Hematopoietic multipotent progenitor cell (in vitro differentiated cells): ENCODE data around the gene PPHLN1. TPM values are rescaled to one million over a fixed set of nuclear protein-coding genes. Genes with fewer than 3 reads are reported as not detected.
A peak's percentile ranks its signal among the peaks of the same experiment; 100 is the strongest.

ENCODE experiments used
- DNase-seq, 3 donors: peaks; one replicate each; pipeline ENCODE4 v3.0.0-alpha.2; 2011 to 2015; ENCODE audit warnings: low read depth in 2 of 3, low spot score in 2 of 3
- total RNA-seq: library from RNA; depleted of rRNA; stranded (reverse); fragments of >200 nt; gene quantifications from one replicate; pipeline ENCODE4 v1.2.3, GENCODE V29; 2012

PPHLN1 gene
- total RNA-seq, 1 donor: 30.7 TPM

DNA sequence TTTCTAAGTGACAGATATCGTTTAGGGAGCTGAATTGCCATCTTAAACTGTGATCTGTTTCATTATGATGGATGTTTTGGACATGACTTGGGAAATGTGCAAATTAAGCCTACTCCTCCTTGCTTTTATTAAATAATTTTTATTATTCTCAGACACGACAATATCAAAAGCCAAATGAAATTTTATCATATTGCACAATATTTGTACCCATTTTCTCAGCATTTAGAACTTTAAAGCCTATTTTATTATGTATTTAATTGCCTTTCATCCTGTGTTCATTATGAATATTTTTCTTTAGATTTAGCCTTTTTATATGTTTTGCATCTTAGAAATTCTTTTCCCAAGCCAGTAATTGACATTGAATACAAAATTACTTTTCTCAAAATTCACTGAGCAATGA is 102.9 kb downstream of the PPHLN1 start:
- no peak for DNase-seq

DNA sequence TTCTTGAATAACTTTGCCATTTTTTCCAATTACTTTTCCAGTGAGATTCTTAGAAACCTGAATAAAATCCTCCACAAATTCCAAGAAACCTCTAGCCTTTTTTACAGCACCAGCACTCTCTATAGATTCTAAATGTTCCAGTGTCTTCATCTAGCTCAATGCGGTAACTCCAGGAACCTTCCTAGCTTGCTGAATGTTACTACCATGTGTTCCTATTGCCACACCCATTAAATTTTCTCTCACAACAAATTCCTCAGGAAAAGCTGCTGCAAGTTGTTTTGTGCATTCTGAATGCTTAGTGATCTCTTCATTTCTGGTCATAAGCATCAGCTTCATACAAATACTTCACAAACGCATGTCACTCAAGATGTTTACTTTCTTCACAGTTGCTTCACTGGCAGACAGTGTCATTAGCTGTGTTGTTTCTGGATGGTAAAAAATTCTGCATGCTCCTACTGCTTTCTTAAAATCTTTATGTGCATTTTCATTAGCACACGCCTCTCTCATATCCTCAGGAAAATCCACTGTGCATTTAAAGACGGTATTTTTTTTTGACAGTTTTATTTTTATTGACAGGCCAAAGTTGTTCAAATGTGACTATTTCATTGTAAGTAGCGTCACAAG is 106.7 kb downstream of the PPHLN1 start:
- DNase-seq: no peak

DNA sequence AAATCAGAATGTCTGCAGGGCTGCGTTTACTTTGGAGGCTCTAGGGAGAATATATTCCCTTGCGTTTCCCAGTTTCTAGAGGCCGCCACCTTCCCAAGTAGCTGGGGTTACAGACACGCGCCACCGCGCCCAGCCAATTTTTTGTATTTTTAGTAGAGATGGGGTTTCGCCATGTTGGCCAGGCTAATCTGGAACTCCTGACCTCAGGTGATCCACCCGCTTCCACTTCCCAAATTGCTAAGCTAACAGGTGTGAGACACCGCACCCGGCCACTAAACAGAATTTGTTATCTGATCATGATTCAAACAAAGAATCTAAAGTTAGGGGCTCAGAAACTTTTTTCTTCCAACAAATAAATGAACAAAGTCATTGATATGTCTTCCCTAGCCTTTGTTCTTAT is 114.6 kb downstream of the PPHLN1 start:
- DNase-seq: no peak

DNA sequence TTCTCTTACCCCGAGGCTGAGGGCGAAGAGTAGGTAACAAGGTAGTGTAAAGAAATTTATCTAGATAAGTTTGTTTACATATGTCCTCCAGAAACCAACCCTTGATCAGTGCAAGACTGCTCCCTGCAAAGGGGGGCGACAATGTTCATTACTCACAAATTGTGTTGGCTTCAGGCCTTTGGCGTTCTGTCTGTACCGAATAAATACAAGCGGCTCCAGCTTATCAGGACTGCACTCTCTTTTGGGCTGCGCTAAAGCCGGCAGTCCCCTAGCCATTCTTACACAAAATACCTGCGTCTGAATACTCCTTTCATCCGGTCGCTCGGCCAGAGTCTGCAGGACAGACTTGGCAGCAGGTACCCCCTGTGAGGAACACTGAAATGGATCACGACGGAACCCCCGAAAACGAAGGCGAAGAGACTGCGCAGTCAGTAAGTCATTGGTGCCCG is 116.4 kb downstream of the PPHLN1 start:
- no peak for DNase-seq

DNA sequence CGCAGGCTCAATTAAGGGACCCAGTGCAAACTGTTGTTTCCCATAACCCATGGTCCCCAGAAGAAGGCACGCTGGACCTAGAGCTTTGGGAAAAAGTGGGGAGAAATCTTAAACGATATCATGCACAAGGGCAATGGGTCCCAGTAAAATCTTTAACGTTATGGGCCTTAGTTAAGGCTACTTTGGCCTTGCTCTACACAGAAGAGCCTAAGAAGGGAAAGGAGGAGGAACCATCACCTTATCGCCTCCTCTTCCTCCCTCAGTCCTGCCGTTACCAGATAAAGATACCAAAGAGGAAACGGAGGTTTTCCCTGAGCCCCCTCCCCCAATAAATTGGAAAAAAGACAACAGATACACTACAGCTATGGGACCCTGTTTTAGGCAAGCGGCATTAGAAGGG is 116.9 kb downstream of the PPHLN1 start:
- no peak for DNase-seq

DNA sequence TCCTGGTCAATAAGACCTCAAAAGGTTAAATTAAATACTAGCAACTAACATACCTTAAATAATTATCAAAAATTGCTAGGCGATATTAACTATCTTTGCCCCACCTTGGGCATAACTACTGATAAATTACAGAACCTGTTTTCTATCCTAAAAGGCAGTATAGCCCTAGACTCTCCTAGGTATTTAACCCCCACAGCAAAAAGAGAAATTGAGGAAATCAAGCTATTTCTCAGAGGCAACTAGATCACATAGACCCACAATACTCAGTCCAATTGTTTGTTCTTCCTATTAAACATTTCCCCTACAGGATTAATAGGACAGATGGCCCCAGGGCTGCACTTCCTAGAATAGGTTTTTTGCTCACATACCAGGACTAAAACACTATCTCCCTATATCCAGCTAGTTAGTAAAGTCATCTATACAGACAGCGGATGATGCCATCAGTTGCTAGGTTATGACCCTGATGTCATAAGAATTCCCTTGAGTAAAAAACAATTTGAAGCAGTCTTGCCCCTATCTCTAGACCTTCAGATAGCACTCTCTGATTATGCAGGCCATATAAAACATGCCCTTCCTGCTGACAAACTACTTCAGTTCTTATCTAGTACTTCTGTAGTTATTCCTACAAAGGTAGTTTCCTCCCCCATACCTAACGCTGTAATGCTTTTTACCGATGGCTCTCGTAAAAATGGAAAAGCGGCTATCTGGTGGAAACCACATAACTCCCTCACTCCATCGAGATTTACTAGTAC is 118.4 kb downstream of the PPHLN1 start:
- DNase-seq: no peak

DNA sequence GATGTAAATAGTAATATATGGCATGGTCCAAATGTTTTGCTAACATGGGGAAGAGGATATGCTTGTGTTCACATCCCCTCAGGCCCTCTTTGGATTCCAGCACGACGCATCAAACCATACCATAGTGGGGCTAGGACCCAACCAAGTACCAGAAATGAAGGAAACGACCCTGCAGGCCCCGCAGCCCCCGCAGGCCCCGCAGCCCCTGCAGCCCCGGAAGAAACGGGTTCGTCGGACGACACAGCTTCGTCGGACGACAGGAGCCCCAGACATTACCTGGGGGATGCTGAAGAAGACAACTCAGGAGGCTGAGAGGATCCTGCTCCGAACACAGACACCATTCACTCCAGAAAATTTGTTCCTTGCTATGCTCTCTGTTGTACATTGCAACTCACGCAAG is 119.9 kb downstream of the PPHLN1 start:
- DNase-seq: no peak

DNA sequence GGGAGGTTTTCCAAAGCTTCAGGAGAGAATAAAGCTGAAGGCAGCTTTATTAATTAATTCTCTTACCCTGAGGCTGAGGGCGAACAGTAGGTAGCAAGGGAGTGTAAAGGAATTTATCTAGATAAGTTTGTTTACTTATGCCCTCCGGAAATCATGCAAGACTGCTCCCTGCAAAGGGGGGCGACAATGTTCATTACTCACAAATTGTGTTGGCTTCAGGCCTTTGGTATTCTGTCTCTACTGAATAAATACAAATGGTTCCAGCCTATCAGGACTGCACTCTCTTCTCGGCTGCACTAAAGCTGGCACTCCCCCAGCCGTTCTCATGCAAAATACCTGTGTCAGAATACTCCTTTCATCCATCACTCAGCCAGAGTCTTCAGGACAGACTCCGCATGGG is 120.8 kb downstream of the PPHLN1 start:
- DNase-seq: no peak

DNA sequence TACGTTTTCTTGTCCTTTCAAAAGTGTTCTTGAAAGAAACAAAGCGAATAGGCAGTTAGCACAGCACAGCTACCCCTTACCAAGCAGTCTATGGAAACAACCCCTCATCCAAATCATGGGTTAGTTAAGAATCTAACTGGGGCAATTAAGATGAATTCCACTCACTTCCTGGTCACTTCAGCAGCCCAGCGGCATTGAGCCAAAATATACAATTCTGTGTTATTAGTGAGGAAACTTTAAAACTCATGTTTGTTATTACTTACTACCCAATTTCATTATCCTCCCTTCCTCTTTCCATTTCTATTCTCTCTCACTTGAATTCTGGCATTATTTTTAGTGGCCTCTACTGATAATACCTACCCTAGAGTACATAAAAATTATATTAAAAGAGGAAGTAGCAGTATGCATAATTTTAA is 121.4 kb downstream of the PPHLN1 start:
- no peak for DNase-seq

DNA sequence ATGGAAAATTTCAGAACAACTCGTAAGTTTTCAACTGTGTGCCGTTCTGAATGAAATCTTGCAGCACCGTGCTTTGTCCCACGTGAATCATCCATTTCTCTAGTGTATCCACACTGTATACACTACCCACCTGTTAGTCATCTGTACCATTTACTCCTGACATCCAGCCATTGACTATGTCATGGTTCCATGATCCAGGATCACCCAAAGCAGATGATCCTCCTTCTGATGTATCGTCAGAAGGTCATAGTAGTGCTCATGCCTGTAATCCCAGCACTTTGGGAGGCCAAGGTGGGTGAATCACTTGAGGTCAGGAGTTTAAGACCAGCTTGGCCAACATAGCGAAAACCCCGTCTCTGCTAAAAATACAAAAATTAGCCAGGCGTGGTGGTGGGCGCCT is 122.9 kb downstream of the PPHLN1 start:
- DNase-seq: no peak

DNA sequence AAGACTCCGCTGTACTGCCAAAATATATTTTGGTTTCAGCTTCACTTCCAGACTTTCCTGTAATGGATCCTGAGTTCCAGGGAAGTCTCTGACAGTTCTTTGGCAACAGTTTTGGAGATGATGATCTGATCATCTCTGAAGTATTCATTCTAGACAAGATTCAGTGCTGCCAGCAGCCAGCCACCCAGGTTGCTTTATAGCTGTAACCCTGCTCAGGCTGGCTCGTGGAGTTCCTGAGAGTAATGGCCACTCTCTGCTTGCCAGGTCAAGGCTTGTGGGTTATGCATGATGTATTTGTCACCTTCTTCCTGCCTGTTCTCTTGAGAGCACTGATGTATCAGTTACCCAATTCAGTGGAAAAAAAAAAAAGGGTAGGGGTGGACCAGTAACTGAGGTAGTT is 124.3 kb downstream of the PPHLN1 start:
- no peak for DNase-seq

DNA sequence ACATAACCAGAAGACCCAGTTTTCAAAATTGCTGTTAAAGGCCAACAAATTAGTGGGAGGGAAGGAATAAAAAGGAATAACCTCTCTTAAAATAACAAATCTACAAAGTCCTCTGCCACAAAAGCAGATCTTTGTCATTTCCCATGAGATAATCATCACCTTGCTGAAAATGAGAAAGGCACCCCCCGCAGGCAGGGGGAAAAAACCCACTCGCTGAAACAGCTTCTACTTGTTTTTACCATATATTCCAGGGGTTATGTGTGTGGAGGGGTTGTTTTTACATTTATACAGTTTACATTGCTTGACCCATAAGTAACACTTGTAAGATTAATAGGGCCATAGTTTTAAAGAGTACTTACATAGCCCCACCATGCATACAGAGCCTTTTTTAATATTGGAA is 132.6 kb downstream of the PPHLN1 start:
- DNase-seq: no peak

DNA sequence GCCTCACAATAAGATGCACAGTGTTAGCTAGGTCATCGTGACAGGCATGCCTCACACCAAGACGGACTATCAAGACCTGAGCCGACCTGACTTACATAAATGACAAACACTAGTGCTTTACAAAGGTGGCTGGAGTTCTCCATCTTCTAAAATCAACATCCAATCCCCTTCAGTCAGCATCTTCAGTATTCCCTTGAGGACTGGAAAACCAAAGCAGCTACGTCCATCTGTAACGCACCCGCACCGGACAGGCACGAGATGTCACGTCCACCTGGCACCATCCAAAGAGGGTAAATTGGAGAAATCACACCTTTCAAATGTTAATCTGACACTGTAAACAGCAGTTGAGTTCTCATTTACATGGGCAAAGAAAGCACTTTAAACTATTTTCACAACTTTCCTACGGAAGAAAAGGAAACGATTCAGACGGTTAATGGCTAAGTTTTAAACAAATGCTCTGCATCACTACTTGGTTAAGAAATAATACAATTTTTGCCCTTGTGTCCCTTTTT is 133.4 kb downstream of the PPHLN1 start:
- no peak for DNase-seq

DNA sequence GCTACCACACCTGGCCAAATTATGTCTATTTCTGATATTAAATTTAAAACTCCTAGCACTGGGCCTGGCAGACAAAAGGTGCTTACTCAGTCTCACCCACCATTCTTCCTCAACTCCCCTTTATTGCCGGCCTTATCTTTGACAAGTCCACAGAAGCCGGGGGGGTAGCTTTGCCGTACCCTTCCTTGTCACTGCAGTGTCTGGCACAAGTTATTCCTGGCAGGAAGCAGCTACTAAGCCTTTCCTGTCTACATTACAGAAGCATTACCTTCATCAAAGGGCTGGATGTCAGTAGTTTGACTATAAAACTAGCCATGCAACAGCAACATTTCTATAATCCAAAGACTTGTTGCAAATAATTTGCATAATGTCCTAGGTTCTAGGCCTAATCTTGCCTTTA is 136.5 kb downstream of the PPHLN1 start:
- no peak for DNase-seq

DNA sequence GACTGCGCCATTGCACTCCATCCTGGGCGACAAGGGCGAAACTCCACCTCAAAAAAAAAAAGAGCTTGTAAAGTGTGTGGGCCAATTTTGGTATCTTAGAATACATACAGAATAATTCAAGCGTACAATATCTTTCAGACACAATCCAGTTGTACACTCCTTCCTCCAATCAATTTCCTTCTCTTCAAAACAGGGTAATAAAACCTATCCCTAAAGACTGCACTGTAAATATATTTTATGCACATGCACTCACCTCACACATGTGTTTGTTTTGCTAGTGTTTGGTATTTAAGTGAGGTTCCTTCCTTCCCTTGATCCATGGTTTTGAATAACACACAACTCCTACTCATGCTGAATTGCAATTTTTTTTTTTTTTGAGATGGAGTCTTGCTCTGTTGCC is 137.7 kb downstream of the PPHLN1 start:
- DNase-seq: no peak

DNA sequence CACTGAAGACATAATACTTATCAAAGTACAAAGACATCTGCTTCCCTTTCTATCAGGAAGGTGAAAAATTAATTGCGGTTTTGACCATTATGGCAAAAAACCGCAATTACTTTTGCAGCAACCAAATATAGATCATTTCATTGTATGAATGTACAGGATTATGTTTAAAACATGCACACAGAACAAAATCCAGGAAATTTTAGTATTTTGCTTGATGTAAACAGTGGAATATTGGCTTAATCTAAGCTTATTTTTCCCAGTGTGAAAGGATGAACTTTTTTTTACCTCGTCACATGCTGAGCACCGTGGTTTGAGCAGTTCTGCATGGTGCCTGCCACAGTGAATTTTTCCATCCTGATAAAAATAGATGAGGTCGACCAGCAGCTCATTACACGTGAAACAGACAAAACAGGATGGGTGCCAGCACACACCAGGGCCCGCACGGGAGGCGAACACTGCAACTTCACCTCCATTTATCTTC is 142.4 kb downstream of the PPHLN1 start:
- DNase-seq: peak in 2 of 3 donors; percentile 9 to 46

DNA sequence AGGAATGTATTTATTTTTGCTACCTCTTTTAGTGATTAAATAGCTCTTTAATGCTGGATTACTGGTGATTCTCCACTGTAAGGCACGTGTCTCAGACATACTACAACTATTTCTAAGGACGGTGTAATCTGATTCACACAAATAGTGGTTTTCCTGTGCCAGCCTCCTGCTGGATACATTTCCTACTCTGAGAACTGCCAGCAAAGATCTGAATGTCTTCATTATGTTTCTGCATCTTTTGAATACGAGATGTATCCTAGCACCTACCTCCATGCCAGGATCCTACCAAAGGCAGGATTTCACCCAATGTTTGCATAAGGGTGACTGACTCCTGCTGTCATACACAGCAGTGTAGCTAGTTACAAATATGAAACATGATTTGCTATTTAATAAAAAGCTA is 143.0 kb downstream of the PPHLN1 start:
- peak in 2 of 3 donors; percentile 8 to 21 for DNase-seq

DNA sequence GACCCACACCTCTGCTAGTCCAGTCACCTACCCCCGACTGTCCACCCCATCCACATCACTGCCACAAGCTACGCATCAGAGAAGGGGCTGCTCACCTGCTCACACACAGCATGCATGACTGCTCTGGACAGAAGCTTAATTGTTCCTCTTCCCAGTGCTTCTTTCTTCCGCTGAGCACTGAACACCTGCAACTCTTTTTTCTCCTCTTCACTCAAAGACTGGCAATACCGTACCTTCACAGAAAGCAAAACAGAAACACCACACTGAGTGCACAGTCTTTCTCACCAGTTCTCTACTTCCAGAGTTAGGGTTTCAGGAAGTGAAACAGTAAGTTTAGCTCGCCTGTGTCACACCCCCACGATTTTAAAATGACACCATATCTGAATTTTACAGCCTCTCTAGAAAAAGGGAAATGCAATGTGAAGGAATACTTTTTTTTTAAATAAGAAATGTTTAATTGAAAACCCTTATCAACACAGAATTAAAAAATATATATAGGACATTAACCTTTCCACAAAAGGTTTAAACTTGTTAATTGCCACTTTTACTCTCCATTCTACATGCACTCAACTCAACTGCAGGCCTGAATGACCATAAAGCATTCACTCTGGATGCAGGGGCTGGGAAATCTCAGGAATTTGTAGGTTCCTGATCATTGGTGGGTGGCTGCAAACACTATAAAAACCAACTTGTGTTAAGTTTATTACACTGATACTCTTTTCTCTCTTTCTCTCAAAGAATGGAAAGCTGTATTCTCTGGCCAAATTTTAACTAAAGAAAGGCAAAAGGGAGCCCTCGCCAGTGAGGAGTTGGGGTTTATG is 143.6 kb downstream of the PPHLN1 start:
- peak in 2 of 3 donors; percentile 43 to 70 for DNase-seq

DNA sequence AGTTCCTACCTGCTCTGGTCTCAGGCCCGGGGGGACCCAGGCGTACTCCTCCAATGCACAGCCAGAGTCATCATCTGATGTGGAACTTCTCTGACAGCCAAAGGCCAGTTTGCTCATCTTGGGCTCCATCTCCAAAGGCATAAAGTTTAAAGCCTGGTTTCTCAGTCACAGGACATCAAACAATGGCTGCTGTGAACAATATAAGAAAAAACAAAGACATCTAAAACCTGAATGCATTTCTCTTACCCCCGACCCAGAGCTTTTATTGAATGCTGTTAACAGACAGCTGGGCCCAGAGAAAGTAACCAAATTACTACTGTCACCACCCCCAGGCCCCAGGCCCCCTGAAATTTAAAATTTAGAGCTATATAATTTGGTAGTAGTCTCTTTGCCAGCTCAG is 146.4 kb downstream of the PPHLN1 start:
- DNase-seq: no peak

DNA sequence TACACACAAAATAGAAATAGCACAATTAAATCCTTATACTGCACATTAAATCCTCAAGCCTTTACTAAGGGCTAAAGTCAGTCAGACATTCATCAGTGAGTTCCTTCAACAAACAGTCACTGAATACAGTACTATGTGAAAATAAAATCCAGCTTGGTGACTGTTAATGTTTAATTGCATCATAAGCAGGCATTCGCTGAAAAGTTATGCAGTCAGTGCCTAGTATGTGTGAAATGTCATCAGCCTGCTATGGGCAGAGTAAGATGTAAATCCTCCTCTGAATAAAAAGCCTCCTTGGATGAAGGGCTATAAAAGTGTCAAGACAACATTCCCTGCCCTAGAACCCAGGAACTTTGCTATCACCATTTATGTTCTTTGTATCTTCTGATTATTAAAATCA is 147.2 kb downstream of the PPHLN1 start:
- no peak for DNase-seq

DNA sequence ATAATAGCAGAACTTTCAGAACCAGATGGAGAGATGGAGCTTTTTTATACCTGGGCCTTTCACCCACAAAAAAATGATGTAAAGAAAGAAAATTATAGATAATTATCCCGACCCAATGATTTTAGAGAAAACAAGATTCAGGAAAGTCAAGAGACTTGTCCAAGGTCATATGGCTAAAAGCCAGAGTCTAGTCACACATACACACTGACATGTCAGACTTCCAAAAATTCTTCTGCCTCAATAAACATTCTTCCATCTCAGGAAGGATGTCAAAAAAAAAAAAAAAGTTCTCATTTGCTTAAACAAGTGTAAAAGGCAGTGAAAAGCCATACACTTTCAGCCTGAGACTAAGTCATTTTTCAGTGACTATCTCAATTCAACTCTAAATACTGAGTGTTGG is 147.6 kb downstream of the PPHLN1 start:
- DNase-seq: no peak
